Fibroblast of skin of back (primary cell): Measurements from ENCODE around the gene AKR7A3. TPM values are rescaled to one million over a fixed set of nuclear protein-coding genes. Genes with fewer than 3 reads are reported as not detected.

Experiments
- DNase-seq: peaks from one replicate; pipeline ENCODE4 v3.0.0-alpha.2; 2013
- polyA plus RNA-seq, 2 experiments: library from polyadenylated mRNA; unstranded; fragments of 120-200 nt; gene quantifications; one replicate each; pipeline ENCODE4 v1.2.1, GENCODE V29; 2013; ENCODE audit not compliant: insufficient read length in 2 of 2

Gene AKR7A3
- polyA plus RNA-seq (2013, experiment 1 of 2; ENCODE audit: insufficient read length), result 0.51 TPM
- 0.18 TPM for polyA plus RNA-seq (2013, experiment 2 of 2; ENCODE audit: insufficient read length)

- DNase-seq, result peak; percentile 30
Observed at GRCh38 chr1:19288324-19289241, at the start of gene AKR7A3. AKR7A3 (minus strand) TSS chr1:19288770; CDS start chr1:19288709, 61 bp downstream.

GRCh38 chr1:19338323-19338762, 49.8 kb upstream of the AKR7A3 start:
- DNase-seq, result no peak

- no peak for DNase-seq
Observed at GRCh38 chr1:19337289-19337688, 48.7 kb upstream of the AKR7A3 start.

GRCh38 chr1:19336543-19336942, 48.0 kb upstream of the AKR7A3 start:
- no peak for DNase-seq

GRCh38 chr1:19333587-19334354, 45.2 kb upstream of the AKR7A3 start:
- peak; percentile 37 for DNase-seq

- no peak for DNase-seq
Observed at GRCh38 chr1:19332832-19333231, 44.3 kb upstream of the AKR7A3 start.

GRCh38 chr1:19331262-19331878, 42.8 kb upstream of the AKR7A3 start:
- no peak for DNase-seq

- DNase-seq, result no peak
Observed at GRCh38 chr1:19330449-19331135, 42.0 kb upstream of the AKR7A3 start.

GRCh38 chr1:19329611-19330010, 41.0 kb upstream of the AKR7A3 start:
- DNase-seq, result no peak

- no peak for DNase-seq
Observed at GRCh38 chr1:19329188-19329587, 40.6 kb upstream of the AKR7A3 start.

- DNase-seq, result no peak
Observed at GRCh38 chr1:19328486-19328885, 39.9 kb upstream of the AKR7A3 start.

GRCh38 chr1:19327736-19328135, 39.2 kb upstream of the AKR7A3 start:
- no peak for DNase-seq

- DNase-seq, result no peak
Observed at GRCh38 chr1:19327301-19327700, 38.7 kb upstream of the AKR7A3 start.

GRCh38 chr1:19326748-19327065, 38.1 kb upstream of the AKR7A3 start:
- DNase-seq, result no peak

- DNase-seq, result no peak
Observed at GRCh38 chr1:19325958-19326747, 37.6 kb upstream of the AKR7A3 start.

- DNase-seq, result no peak
Observed at GRCh38 chr1:19325368-19325957, 36.9 kb upstream of the AKR7A3 start.

GRCh38 chr1:19324665-19324990, 36.1 kb upstream of the AKR7A3 start:
- no peak for DNase-seq

- no peak for DNase-seq
Observed at GRCh38 chr1:19323987-19324664, 35.6 kb upstream of the AKR7A3 start.

GRCh38 chr1:19322481-19322880, 33.9 kb upstream of the AKR7A3 start:
- DNase-seq, result no peak

- DNase-seq, result no peak
Observed at GRCh38 chr1:19321071-19321470, 32.5 kb upstream of the AKR7A3 start.

GRCh38 chr1:19319196-19319595, 30.6 kb upstream of the AKR7A3 start:
- peak; percentile 29 for DNase-seq
